Measurements from ENCODE around the gene CRYL1.

The CRYL1 gene

DNA sequence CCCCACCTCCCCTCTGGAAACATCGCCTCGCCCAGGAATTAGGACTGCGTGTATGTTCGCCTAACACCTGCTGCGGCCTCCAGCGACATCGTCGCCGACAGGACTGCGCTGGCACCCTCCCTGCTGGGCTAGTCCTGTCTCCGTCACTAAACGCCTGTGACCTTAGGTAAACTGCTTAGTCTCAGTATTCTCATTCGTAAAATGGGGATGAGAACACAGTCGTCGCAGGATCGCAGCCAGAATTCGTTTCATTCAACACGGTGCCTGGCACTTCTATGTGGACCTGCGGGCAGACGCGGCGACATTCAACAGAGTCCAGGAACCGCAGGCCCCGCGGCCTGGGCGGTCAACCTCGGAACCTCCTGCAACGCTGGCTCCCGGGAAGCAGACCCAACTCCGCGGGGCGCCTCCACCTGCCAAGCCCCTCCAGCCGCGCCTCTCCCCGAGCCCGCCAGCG, 485 bp downstream of the CRYL1 start:
- Histone ChIP-seq H3K36me3 (ENCODE audit: insufficient read depth, low read length) (no peaks in the 10 kb centered on the region), H3K27me3 (ENCODE audit: insufficient read depth, low read length) (peaks cover 63% of the 10 kb centered on the region), H3K9ac (ENCODE audit: low read depth, low read length) (peak overlapping the region; percentile 45; the same call in 1 of the 2 replicates), H3K27ac (ENCODE audit: low read depth, low read length) (peak overlapping the region; percentile 23; the same call in 1 of the 2 replicates), H3K9me3 (ENCODE audit: insufficient read depth, low read depth, low read length) (no peaks in the 10 kb centered on the region), H3K4me1 (ENCODE audit: insufficient read depth, low read length) (peaks cover 7% of the 10 kb centered on the region), H3K4me3 (ENCODE audit: low read length) (peak overlapping the region; percentile 67)
- under 1% methylated on average over 37 of the region's 37 CpGs for WGBS

DNA sequence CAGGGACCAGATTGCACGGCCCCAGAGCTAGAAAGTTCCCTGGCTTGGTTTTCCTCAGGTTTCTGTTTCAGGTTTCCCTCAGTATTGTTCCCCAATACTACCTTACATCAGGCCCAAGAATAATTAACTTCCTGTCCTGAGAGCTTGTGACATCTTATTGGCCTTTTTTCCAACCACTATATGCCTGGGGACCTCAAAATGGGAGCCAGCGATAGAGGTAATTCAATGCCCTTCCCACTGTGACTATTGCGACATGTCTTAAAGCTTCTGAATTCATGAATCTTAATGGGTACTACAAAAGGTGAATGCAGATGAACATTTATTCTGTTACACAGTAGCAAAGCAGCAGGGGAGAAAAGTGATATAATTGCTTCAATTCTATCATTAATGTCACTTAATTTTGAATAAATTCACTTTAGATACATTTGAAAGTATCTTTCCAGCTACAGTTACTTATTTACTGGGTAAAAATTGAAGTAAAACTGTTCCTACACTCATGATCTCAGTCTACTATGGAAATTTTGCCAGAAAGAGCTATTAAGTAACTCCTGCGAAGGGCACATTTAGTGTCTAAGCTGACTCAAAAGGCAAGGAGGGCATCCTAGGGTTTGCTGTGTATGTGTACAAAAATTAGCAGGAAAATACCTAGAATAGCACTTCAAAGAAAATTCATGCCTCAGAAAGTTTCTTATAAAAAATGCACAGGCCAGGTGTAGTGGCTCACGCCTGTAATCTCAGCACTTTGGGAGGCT, 4.1 kb downstream of the CRYL1 start:
- Histone ChIP-seq H3K27me3 (ENCODE audit: insufficient read depth, low read length) (peaks cover 32% of the 10 kb centered on the region), H3K36me3 (ENCODE audit: insufficient read depth, low read length) (no peaks in the 10 kb centered on the region), H3K9ac (ENCODE audit: low read depth, low read length) (no peak overlapping the region), H3K4me1 (ENCODE audit: insufficient read depth, low read length) (peaks cover 7% of the 10 kb centered on the region), H3K9me3 (ENCODE audit: insufficient read depth, low read depth, low read length) (no peaks in the 10 kb centered on the region), H3K27ac (ENCODE audit: low read depth, low read length) (no peak overlapping the region), H3K4me3 (ENCODE audit: low read length) (no peak overlapping the region)
- WGBS, result 87% methylated on average over 5 of the region's 5 CpGs

DNA sequence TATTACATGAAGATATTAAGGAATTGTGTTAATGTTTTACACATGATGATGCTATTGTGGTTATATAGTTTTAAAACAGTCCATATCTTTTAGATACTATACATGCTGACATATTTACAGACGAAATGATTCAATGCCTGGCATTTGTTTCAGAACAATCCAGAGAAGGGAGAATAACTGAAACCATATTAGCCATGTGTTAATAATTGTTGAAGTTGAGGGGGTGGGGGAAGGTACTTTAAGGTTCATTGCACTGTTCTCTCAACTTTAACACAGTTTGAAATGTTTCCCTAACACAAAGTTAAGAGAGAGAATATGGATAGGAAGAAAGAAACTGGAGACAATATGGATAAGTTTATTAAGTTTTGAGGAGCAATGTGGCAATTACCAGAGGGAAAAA, 5.8 kb downstream of the CRYL1 start:
- peaks cover 15% of the 10 kb centered on the region for H3K27me3 ChIP-seq (ENCODE audit: insufficient read depth, low read length)
- H3K36me3 ChIP-seq (ENCODE audit: insufficient read depth, low read length), result no peaks in the 10 kb centered on the region
- 80% methylated on average over 1 of the region's 1 CpG for WGBS
- peaks cover 7% of the 10 kb centered on the region; the same call in 1 of the 2 replicates for H3K4me1 ChIP-seq (ENCODE audit: insufficient read depth, low read length)
- no peaks in the 10 kb centered on the region for H3K9me3 ChIP-seq (ENCODE audit: insufficient read depth, low read depth, low read length)
- H3K27ac ChIP-seq (ENCODE audit: low read depth, low read length), result no peak overlapping the region
- H3K4me3 ChIP-seq (ENCODE audit: low read length), result no peak overlapping the region
- no peak overlapping the region for H3K9ac ChIP-seq (ENCODE audit: low read depth, low read length)

DNA sequence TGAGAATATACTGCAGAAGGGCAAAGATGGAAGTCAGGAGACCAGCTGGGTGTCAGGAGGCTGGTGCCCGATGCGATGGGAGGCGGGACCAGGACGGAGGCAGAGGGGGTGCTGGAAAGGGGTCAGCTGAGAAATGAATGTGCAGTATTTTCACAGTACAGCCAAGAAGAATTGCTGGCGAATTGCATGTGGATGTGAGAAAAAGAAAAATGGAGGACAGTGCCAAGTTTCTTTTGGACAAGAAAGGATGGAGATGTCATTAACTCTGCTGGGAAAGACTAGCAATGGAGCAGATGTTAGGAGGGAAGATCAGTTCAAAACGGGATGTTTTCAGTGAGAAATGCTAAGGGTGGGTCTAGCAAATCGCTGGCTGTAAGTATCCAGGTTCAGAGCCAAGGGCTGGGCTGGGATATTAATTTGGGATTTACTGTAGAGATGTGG, 7.0 kb downstream of the CRYL1 start:
- WGBS, result 90% methylated on average over 7 of the region's 7 CpGs
- Histone ChIP-seq H3K27ac (ENCODE audit: low read depth, low read length) (no peak overlapping the region), H3K36me3 (ENCODE audit: insufficient read depth, low read length) (no peaks in the 10 kb centered on the region), H3K4me3 (ENCODE audit: low read length) (no peak overlapping the region), H3K9me3 (ENCODE audit: insufficient read depth, low read depth, low read length) (no peaks in the 10 kb centered on the region), H3K9ac (ENCODE audit: low read depth, low read length) (no peak overlapping the region), H3K4me1 (ENCODE audit: insufficient read depth, low read length) (peaks cover 7% of the 10 kb centered on the region; the same call in 1 of the 2 replicates), H3K27me3 (ENCODE audit: insufficient read depth, low read length) (peaks cover 6% of the 10 kb centered on the region; the same call in 1 of the 2 replicates)

DNA sequence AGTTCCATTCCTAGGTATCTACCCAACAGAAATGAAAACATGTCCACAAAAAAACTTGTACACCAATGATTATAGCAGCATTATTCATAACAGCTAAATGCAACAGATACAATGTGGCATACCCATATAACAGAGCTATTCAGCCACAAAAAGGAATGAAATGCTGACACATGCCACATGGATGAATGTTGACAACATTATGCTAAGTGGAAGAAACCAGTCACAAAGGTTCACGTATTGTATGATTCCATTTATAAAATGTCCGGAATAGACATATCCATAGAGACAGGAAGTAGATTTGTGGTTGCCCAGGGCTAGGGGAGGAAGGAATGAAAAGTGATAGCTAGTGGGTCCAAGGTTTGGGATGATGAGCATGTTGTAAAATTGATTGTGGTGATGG, 10.8 kb downstream of the CRYL1 start:
- Histone ChIP-seq H3K9me3 (ENCODE audit: insufficient read depth, low read depth, low read length) (no peaks in the 10 kb centered on the region), H3K4me3 (ENCODE audit: low read length) (no peak overlapping the region), H3K9ac (ENCODE audit: low read depth, low read length) (no peak overlapping the region), H3K27me3 (ENCODE audit: insufficient read depth, low read length) (no peaks in the 10 kb centered on the region), H3K36me3 (ENCODE audit: insufficient read depth, low read length) (no peaks in the 10 kb centered on the region), H3K4me1 (ENCODE audit: insufficient read depth, low read length) (peaks cover 13% of the 10 kb centered on the region), H3K27ac (ENCODE audit: low read depth, low read length) (no peak overlapping the region)
- WGBS, result 97% methylated on average over 2 of the region's 2 CpGs

DNA sequence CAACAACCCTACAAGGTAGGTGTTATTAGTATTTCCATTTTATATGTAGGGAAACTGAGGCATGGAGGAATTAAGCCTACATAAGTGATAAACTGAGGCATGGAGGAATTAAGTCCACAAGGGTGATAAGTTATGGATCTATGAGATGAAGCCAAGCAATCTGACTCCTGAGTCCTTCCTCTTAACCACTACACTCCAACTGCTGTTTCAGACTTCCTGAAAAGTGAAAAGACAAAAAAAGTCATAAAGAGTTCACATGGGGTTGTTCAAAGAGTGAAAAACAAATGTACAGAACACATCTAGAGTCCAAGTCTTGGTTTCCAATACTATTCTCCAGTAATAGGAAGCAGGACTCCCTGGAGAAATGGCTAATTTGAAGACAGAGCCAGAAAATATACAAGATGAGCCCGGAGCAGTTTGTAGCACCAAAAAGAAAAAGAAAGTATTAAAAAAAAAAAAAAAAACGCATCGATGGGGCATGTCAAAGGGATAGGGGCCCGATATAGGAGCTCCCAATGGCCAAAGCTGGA, 12.1 kb downstream of the CRYL1 start:
- H3K27me3 ChIP-seq (ENCODE audit: insufficient read depth, low read length), result no peaks in the 10 kb centered on the region
- H3K27ac ChIP-seq (ENCODE audit: low read depth, low read length), result no peak overlapping the region
- H3K36me3 ChIP-seq (ENCODE audit: insufficient read depth, low read length), result no peaks in the 10 kb centered on the region
- H3K9me3 ChIP-seq (ENCODE audit: insufficient read depth, low read depth, low read length), result no peaks in the 10 kb centered on the region
- whole genome bisulfite sequencing, result 95% methylated on average over 2 of the region's 4 CpGs
- H3K9ac ChIP-seq (ENCODE audit: low read depth, low read length), result no peak overlapping the region
- no peak overlapping the region for H3K4me3 ChIP-seq (ENCODE audit: low read length)
- peaks cover 13% of the 10 kb centered on the region for H3K4me1 ChIP-seq (ENCODE audit: insufficient read depth, low read length)

DNA sequence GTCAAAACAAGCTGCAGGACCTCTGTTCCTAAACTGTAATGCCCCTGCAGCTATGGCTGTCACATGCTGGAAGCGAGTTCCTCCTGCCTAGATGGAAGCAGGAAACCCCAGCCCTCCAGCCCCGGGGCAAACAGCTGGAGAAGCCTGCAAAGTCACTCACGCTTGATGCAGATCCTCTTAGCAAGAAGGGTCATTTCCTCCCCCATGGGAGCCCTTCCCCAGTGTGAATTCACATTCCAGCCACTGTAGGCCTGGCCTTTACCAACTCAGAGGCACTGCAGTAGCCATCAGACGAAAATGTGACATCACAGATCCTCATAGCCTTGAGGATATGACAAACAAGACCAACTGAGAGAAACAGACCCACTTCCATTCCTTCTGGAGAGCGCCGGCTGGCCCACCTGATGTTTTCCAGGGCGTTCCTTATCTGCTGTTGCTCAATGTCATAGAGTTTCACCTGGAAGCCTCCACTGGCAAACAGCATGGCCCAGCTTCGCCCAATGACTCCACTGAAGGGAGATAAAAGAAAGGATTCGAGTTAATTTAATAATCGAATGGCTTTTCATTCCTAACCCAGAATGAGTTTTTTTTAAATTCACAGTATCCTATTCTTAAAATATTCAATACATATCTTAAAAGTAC, 13.5 kb downstream of the CRYL1 start:
- H3K27ac ChIP-seq (ENCODE audit: low read depth, low read length), result no peak overlapping the region
- no peak overlapping the region for H3K4me3 ChIP-seq (ENCODE audit: low read length)

DNA sequence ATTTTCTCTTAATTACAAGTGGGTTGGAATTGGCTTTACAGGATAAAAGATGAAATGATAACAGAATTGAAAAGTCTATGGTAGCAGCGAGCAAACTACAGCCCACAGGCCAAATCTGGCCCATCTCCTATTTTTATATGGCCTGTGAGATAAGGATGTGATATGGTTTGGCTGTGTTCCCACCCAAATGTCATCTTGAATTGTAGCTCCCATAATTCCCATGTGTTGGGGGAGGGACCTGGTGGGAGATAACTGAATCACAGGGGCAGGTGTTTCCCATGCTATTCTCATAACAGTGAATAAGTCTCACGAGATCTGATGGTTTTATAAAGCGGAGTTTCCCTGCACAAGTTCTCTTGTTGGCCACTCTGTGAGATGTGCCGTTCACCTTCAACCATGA, 19.0 kb downstream of the CRYL1 start:
- H3K9ac ChIP-seq (ENCODE audit: low read depth, low read length), result no peak overlapping the region
- H3K27ac ChIP-seq (ENCODE audit: low read depth, low read length), result no peak overlapping the region
- no peak overlapping the region for H3K4me3 ChIP-seq (ENCODE audit: low read length)
- no peaks in the 10 kb centered on the region for H3K27me3 ChIP-seq (ENCODE audit: insufficient read depth, low read length)
- 95% methylated on average over 4 of the region's 4 CpGs for WGBS
- H3K9me3 ChIP-seq (ENCODE audit: insufficient read depth, low read depth, low read length), result no peaks in the 10 kb centered on the region
- peaks cover 5% of the 10 kb centered on the region for H3K4me1 ChIP-seq (ENCODE audit: insufficient read depth, low read length)
- H3K36me3 ChIP-seq (ENCODE audit: insufficient read depth, low read length), result no peaks in the 10 kb centered on the region

More for the DNA sequence above, 13.5 kb downstream of the CRYL1 start:
- Histone ChIP-seq H3K27me3 (ENCODE audit: insufficient read depth, low read length) (no peaks in the 10 kb centered on the region), H3K9ac (ENCODE audit: low read depth, low read length) (no peak overlapping the region), H3K9me3 (ENCODE audit: insufficient read depth, low read depth, low read length) (no peaks in the 10 kb centered on the region), H3K36me3 (ENCODE audit: insufficient read depth, low read length) (no peaks in the 10 kb centered on the region), H3K4me1 (ENCODE audit: insufficient read depth, low read length) (peaks cover 13% of the 10 kb centered on the region)
- 57% methylated on average over 10 of the region's 10 CpGs for WGBS

DNA sequence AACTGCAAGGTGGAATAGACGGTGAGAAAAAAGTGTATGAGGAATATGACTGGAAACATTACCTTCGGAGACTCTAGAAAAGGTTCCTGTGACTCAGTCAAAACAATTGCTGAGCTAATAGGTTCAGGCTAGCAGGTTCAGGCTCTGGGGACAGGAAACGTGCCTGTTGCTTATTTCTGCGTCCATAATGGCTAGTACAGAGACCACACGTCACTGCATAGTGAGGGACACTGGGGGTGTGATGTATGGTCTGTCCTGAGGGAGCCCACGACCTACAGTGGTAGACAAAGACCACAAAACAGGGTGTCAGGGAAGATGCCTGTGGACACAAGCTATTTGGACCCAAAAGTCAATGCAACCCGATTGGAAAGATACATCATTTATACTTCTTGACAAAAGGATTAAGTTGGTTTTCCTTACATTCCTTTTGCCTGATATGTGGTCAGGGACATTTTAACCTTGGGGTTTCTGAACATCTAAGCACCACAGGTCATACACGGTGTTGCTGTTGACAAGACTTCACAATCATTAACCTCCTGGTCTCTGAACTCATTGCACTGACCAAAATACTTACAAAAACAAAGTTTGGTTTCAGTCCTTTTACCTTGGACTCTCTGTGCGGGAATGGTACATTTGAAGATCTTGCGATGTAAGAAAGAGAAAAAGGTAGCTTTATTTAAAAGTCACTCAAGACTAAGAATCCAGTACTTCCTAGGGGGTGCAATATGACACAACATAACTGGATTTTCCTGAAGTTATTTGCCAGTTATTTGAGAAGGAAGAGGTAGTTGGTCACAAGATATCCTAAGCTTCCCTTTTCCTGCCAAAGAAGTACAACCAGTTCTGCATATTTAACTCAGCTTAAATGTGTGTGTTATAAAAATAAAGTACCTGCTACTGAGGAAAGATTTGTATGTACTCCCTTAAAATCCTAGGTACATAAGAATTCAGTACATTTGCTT, 20.0 kb downstream of the CRYL1 start:
- no peaks in the 10 kb centered on the region for H3K27me3 ChIP-seq (ENCODE audit: insufficient read depth, low read length)
- no peaks in the 10 kb centered on the region for H3K9me3 ChIP-seq (ENCODE audit: insufficient read depth, low read depth, low read length)
- H3K36me3 ChIP-seq (ENCODE audit: insufficient read depth, low read length), result no peaks in the 10 kb centered on the region
- no peak overlapping the region for H3K27ac ChIP-seq (ENCODE audit: low read depth, low read length)
- H3K4me1 ChIP-seq (ENCODE audit: insufficient read depth, low read length), result no peaks in the 10 kb centered on the region
- H3K9ac ChIP-seq (ENCODE audit: low read depth, low read length), result no peak overlapping the region
- no peak overlapping the region for H3K4me3 ChIP-seq (ENCODE audit: low read length)
- WGBS, result 92% methylated on average over 10 of the region's 10 CpGs

DNA sequence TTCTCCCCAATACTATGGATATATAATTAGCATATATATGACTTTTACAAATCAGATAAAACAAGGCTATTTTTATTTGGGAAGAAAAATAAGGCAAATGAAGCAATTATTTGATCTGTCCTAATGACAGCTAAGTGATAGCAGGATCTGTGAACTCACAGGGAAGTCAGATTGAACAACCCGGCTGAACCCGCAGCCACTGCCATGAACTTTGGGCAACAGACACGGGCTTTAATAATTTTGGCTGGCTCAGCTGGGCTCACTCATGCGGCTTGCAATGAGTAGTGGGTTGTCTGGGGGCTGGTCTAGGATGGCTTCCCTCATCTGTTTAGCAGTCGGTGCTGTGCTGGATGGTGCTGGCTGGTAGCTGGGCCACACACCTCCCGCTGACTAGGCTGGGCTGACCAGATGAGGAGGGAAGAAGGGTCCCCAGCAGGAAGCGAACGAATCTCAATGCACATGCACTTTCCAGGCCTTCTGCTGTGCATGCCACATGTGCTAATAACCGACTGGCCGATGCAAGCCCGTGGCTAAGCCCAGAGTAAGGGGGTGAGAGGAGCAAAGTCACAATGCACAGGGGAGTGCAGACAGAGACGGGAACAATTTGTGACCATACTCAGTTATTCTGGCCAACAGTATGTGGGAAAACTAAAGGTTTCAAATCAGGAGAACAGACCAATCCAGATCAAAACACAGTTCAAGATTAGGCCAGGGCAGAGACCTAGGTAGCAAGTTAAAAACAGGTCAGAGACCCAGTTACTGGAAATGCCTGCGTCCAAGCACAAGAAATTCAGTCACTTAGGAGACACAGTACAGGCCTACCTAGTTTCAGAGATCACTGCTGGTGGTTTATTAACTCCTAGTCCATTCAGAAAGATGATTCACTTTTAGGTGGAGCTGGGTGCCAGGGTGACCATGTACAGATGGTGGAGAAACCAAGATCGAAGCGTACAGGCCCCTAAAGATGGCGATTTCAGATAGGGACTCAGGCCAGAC, 22.3 kb downstream of the CRYL1 start:
- H3K27me3 ChIP-seq (ENCODE audit: insufficient read depth, low read length), result no peaks in the 10 kb centered on the region
- no peak overlapping the region for H3K4me3 ChIP-seq (ENCODE audit: low read length)
- no peaks in the 10 kb centered on the region for H3K4me1 ChIP-seq (ENCODE audit: insufficient read depth, low read length)
- no peaks in the 10 kb centered on the region for H3K36me3 ChIP-seq (ENCODE audit: insufficient read depth, low read length)
- no peak overlapping the region for H3K27ac ChIP-seq (ENCODE audit: low read depth, low read length)
- no peak overlapping the region for H3K9ac ChIP-seq (ENCODE audit: low read depth, low read length)
- H3K9me3 ChIP-seq (ENCODE audit: insufficient read depth, low read depth, low read length), result peaks cover 10% of the 10 kb centered on the region; the same call in 1 of the 2 replicates
- WGBS, result 81% methylated on average over 16 of the region's 16 CpGs
